K562 (cell line): ENCODE results near the gene RMI1. TPM values are rescaled to one million over a fixed set of nuclear protein-coding genes. Genes with fewer than 3 reads are reported as not detected.
A peak's percentile ranks its signal among the peaks of the same experiment; 100 is the strongest.

Experiments
- CC2D1A ChIP-seq: fragments of 450-650 bp; IDR thresholded peaks from 2 replicates; pipeline ENCODE4 v1.6.1; 2017; ENCODE audit warnings: mild to moderate bottlenecking
- FOSL1 ChIP-seq: fragments of 200-800 bp; sonication (Bioruptor generic); conservative IDR thresholded peaks from 2 replicates; pipeline ENCODE4 v1.6.1; 2016; ENCODE audit warnings: missing genetic modification characterization, missing compliant biosample characterization
- GTF2E2 ChIP-seq: fragments of 200-800 bp; sonication (Bioruptor generic); IDR thresholded peaks from 2 replicates; pipeline ENCODE4 v1.6.1; 2016; ENCODE audit warnings: missing genetic modification characterization, missing compliant biosample characterization
- KLF16 ChIP-seq: IDR thresholded peaks from 2 replicates; pipeline ENCODE4 v1.6.1; 2016; ENCODE audit warnings: antibody characterized with exemption
- LEF1 ChIP-seq: fragments of 450-650 bp; IDR thresholded peaks from 2 replicates; pipeline ENCODE4 v1.6.1; 2016; ENCODE audit warnings: mild to moderate bottlenecking
- MBD1 ChIP-seq: fragments of 250-450 bp; sonication (Bioruptor Pico); IDR thresholded peaks from 2 replicates; pipeline ENCODE4 v1.8.0; 2022; ENCODE audit warnings: inconsistent platforms
- PHTF2 ChIP-seq: fragments of 250-450 bp; sonication (Bioruptor Pico); IDR thresholded peaks from 2 replicates; pipeline ENCODE4 v1.5.0; 2021; ENCODE audit warnings: mild to moderate bottlenecking
- PTTG1 ChIP-seq: fragments of 450-650 bp; IDR thresholded peaks from 2 replicates; pipeline ENCODE4 v1.6.1; 2016; ENCODE audit warnings: low read depth, mild to moderate bottlenecking, missing genetic modification characterization, missing compliant biosample characterization
- PYGO2 ChIP-seq: fragments of 450-650 bp; IDR thresholded peaks from 2 replicates; pipeline ENCODE4 v1.6.1; 2016; ENCODE audit warnings: mild to moderate bottlenecking, missing genetic modification characterization, moderate library complexity, missing compliant biosample characterization
- RNF219 ChIP-seq: fragments of 250-450 bp; sonication (Bioruptor Pico); IDR thresholded peaks from 2 replicates; pipeline ENCODE4 v1.5.0; 2022; ENCODE audit warnings: mild to moderate bottlenecking
- SMARCA4 ChIP-seq: fragments of 450-650 bp; IDR thresholded peaks from 2 replicates; pipeline ENCODE4 v1.6.1; 2016
- TAF1 ChIP-seq: IDR thresholded peaks from 2 replicates; pipeline ENCODE4 v1.6.1; 2011; ENCODE audit warnings: mild to moderate bottlenecking, low read length, moderate library complexity; ENCODE audit not compliant: insufficient read depth, control insufficient read depth, severe bottlenecking; ENCODE audit errors: extremely low read depth
- TFAP4 ChIP-seq: sonication (generic); formaldehyde crosslinking; IDR thresholded peaks from 2 replicates; pipeline ENCODE4 v1.8.0; 2022; ENCODE audit warnings: missing genetic modification reagents, mild to moderate bottlenecking, moderate library complexity, borderline replicate concordance
- THRB ChIP-seq: fragments of 450-650 bp; formaldehyde crosslinking; conservative IDR thresholded peaks from 2 replicates; pipeline ENCODE4 v1.4.0; 2022; ENCODE audit warnings: mild to moderate bottlenecking, missing genetic modification characterization
- TSC22D4 ChIP-seq: fragments of 450-650 bp; IDR thresholded peaks from 2 replicates; pipeline ENCODE4 v1.6.1; 2016; ENCODE audit warnings: missing genetic modification characterization, missing biosample characterization, control low read depth
- TSHZ1 ChIP-seq: fragments of 250-450 bp; sonication (Bioruptor Pico); IDR thresholded peaks from 2 replicates; pipeline ENCODE4 v1.4.0; 2020; ENCODE audit warnings: mild to moderate bottlenecking, moderate library complexity
- ZNF175 ChIP-seq: fragments of 200-800 bp; sonication (Bioruptor generic); IDR thresholded peaks from 2 replicates; pipeline ENCODE4 v1.6.1; 2016; ENCODE audit warnings: low read depth, mild to moderate bottlenecking, missing genetic modification characterization, missing compliant biosample characterization
- ZNF644 ChIP-seq: fragments of 200-800 bp; sonication (Bioruptor generic); IDR thresholded peaks from 2 replicates; pipeline ENCODE4 v1.6.1; 2016; ENCODE audit warnings: low read depth, missing genetic modification characterization, missing compliant biosample characterization
- polyA plus RNA-seq, 8 experiments: library from polyadenylated mRNA; depleted of rRNA in 4 of 8; stranded (reverse) in 5 of 8; unstranded in 3 of 8; fragments of >200 nt; fragmentation: Nextera tagmentation in 2 of 8; fragmentation: Illumina TruSeq in 1 of 8; extraction: Ambion mirVana in 2 of 8; extraction: Trizol in 1 of 8; gene quantifications; 2 replicates each; pipeline versions ENCODE4 v1.2.1 to v1.2.3, GENCODE V29; 2011 to 2014; ENCODE audit warnings: inconsistent platforms in 1 of 8, missing spikeins in 1 of 8
- total RNA-seq, 7 experiments: library from RNA; depleted of rRNA in 6 of 7; stranded (reverse); fragments of >200 nt in 6 of 7; fragmentation: Illumina TruSeq in 2 of 7; extraction: Trizol in 2 of 7; gene quantifications; 2 replicates each; pipeline versions ENCODE4 v1.2.1 to v1.2.3, GENCODE V29; 2011 to 2021; ENCODE audit warnings: low replicate concordance in 1 of 7

The RMI1 gene
- total and polyA plus RNA-seq, 9 of the 15 experiments (the other 6 are each of a cell fraction or from before 2014, with no cell fraction given) = 3.0 to 17.4 (median 10.6) TPM

- TF ChIP-seq RNF219 (CRISPR knock-in tag) (no peak), TSC22D4 (tag) (no peak), PHTF2 (CRISPR knock-in tag) (no peak), KLF16 (0 out of 2 replicates have a peak, but pooled peaks have one; percentile 12), TSHZ1 (CRISPR knock-in tag) (no peak), CC2D1A (no peak), LEF1 (no peak), PYGO2 (no peak), MBD1 (CRISPR knock-in tag) (no peak), TAF1 (peak; percentile 79), SMARCA4 (no peak), PTTG1 (tag) (no peak), FOSL1 (tag) (no peak), GTF2E2 (tag) (no peak), THRB (CRISPR knock-in tag) (peak; percentile 28; the same call in 1 of the 2 replicates), TFAP4 (no peak; the same call in 1 of the 2 replicates), ZNF644 (no peak), ZNF175 (CRISPR knock-in tag) (no peak)
Observed at GRCh38 chr9:83978992-83979811, 1.4 kb upstream of the RMI1 start (continued).
